Lung microvascular endothelial cell (primary cell): ENCODE data around the gene MUTYH. TPM values are rescaled to one million over a fixed set of nuclear protein-coding genes. Genes with fewer than 3 reads are reported as not detected.
A peak's percentile ranks its signal among the peaks of the same experiment; 100 is the strongest.
"Not testable (repeated sequence)": the region's sequence is repeated elsewhere in the genome, so short reads cannot be mapped to it uniquely, and the experiment has no call there.

Experiments used
- DNase-seq, 2 donors: peaks; one replicate each; pipeline versions ENCODE4 v3.0.0 to v3.0.0-alpha.2; 2010; ENCODE audit warnings: low read depth in 2 of 2
- total RNA-seq: library from RNA; depleted of rRNA; stranded (reverse); fragments of >200 nt; gene quantifications from 2 replicates; pipeline ENCODE4 v1.2.1, GENCODE V29; 2014

MUTYH gene
- total RNA-seq, 1 donor from 2014 or later, result 7.3 TPM

GRCh38 chr1:45322486-45323040 is 17.7 kb downstream of the MUTYH start:
- DNase-seq, result no peak

GRCh38 chr1:45321444-45321843 is 18.8 kb downstream of the MUTYH start:
- no peak for DNase-seq

DNA sequence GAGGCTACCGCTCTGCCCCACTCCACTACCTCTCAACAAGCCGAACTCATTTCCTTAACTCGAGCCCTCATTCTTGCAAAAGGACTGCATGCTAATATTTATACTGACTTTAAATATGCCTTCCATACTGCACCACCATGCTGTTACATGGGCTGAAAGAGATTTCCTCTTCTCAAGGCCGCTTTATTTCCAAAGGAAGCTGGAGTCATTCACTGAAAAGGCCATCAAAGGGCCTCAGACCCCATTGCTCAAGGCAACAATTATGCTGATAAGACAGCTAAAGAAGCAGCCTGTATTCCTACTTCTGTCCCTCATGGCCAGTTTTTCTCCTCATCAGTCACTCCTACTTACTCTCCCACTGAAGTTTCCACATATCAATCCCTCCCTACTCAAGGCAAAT is 20.5 kb downstream of the MUTYH start:
- DNase-seq, result no peak

GRCh38 chr1:45317166-45317565 is 23.1 kb downstream of the MUTYH start:
- no peak for DNase-seq

DNA sequence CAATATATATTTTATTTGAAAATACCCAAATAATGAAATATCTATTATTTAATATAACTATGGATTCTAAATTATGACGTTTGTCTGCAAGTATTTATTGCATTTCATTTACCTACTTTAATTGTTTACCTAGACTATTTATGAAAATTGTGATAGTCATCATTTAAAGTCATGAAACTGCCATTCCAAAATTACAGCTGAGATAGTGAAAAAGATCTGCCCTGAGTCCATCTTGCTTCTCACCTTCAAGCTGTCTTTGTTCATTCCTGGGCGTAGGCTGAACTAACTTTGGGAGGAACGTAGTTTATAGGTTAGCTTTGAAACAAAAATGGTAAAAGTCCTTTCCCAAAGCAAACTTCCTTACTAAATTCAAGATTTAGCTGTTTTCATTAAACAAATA is 26.0 kb downstream of the MUTYH start:
- no peak for DNase-seq

DNA sequence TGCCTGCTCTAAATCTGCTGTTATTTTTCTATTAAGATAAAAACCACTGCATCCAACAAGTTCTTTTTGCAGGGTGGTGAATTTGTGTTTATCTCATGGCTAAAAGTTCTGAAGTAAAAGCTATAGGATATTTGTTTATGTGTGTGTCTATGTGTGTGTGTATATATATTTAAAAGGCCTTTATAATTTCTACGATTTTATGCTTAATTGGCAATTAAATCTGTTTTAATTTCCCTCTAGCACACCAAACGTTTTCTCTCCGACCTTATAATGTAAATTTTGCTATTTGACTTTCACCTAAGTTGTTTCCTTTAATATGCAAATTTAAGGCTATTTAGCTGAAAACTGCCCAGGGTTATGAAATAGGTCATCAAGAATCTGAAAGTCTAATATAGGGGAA is 33.3 kb downstream of the MUTYH start:
- DNase-seq, result no peak

- peak in 1 of 2 donors; percentile 81 for DNase-seq
Measured at GRCh38 chr1:45306319-45306718, 33.9 kb downstream of the MUTYH start.

DNA sequence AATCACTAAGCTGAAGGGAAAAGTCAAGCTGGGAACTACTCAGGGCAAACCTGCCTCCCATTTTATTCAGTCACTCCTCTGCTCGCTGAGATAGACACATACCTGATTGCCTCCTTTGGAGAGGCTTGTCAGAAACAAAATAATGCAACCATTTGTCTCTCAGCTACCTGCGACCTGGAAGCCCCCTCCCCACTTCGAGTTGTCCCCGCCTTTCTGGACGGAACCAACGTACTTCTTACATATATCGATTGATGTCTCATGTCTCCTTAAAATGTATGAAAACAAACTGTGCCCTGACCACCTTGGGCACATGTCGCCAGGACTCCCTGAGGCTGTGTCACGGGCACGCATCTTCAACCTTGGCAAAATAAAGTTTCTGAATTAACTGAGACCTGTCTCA is 35.0 kb downstream of the MUTYH start:
- DNase-seq, result no peak

GRCh38 chr1:45304311-45305081 is 35.7 kb downstream of the MUTYH start:
- DNase-seq, result peak in 1 of 2 donors; percentile 3

- peak; percentile 97 to 98 for DNase-seq
Measured at GRCh38 chr1:45303520-45304310, 36.5 kb downstream of the MUTYH start.

DNA sequence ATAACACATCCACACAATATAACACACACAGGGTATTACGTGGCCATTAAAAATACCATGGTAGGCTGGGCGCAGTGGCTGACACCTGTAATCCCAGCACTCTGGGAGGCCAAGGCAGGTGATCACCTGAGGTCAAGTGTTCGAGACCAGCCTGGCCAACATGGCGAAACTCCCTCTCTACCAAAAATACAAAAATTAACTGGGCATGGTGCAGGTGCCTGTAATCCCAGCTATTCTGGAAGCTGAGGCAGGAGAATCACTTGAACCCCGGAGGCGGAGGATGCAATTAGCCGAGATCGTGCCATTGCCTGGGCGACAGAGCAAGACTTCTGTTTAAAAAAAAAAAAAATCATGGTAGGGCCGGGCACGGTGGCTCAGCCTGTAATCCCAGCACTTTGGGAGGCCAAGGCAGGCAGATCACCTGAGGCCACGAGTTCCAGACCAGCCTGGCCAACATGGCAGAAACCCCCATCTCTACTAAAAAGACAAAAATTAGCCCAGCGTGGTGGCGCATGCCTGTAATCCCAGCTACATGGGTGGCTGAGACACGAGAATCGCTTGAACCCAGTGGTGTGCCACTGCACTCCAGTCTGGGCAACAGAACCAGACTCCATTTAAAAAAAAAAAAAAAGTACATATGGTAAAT is 37.6 kb downstream of the MUTYH start:
- no peak for DNase-seq

DNA sequence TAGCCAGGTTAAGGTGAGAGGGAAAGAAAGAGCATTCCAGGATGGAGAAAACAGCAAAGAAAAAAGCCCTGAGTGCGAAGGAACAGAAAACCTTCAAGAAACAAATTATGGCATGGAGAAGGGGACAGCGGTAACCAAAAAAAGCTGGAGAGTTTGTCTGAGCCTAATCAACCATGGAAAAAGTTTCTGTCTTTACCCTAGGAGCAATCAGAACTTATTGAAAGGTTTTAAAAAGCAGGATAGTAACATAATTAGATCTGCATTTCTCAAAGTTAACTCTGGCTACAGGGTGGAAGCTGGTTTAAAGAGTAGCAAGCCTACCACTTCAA is 39.6 kb downstream of the MUTYH start:
- DNase-seq, result no peak

DNA sequence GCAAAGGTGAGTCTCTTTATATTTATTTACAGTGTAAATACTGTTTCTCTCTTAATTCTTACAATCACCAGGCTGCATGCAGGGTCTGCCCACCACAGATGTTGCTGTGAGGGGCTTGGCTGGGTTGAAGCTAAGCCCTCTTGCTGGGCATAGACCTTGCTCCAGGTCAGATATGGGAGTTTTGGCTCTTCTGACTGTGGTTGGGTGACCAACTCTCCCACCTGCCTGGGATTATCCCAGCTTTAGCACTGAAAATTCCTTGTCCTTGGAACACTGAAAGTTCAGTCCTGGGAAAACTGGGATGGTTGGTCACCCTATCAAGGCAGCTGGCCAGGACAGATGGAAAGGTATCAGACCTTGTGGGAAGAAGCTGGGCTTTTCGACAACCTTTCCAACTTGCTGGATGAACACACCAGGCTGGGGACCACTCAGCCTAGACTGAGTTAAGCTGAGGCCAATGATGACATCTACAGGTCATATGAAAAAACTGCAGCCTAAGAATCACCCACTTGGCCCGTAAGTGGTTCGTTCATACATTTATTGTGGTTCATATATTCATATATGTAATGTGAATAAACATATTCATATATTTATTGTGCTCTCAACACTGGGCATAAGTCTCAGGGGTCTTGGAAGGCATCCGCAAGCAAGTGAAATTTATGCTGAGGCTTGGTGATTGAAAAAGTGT is 40.1 kb downstream of the MUTYH start:
- DNase-seq, result peak; percentile 87 to 94

DNA sequence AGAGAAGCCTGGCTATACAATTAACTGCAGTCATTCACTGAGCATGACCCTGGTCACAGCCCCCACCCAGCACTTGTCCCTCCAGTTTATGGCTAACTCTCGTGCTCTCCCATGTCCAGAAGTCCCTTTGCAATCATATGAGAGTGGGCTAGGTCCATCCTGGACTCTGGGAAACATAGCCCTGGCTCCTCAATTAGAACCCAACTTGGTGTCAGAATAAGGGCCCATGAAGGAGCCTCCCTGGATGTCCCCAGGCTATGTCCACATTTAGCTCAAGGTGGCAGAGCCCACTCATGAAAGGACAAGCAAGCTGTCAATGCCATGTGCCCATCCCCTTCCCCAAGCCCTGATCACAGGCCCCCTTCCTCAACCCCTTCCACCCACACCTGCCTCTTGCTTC is 40.9 kb downstream of the MUTYH start:
- DNase-seq, result no peak

DNA sequence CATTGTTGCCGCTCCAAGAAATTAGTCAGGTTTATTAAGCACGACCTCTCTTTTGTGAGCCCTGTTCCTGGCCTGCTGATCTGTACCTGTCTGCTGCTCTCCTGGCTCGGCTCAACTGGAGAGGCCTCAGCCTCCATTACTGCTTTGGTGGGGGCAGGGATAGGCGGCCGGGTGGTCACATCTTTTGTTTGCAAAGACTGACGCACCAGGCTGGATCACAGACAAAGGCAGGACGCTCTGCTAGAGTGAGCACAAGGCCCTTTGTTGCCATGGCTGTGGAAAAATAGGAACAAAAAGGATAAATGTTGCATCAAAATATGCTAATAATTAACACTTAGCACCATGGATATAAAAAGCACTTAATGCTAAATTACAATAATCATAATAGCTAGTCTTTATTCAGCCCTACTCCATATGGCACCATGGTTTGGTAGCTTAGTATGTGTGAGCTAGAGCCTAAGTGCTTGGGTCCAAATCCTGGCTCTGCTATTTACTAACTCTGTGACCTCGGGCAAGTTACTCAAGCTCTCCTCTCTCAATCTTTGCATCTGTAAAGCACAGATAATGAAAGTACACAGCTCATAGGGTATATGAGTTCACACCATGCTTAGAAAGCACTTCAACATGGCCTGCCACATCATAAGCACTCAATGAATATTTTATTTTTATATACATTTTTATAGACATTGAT is 42.4 kb downstream of the MUTYH start:
- DNase-seq, result no peak

- DNase-seq, result no peak
Measured at GRCh38 chr1:45291716-45292115, 48.5 kb downstream of the MUTYH start.

GRCh38 chr1:45291002-45291401 is 49.2 kb downstream of the MUTYH start:
- not testable (repeated sequence) for DNase-seq

GRCh38 chr1:45286521-45286920 is 53.7 kb downstream of the MUTYH start:
- DNase-seq, result not testable (repeated sequence)

DNA sequence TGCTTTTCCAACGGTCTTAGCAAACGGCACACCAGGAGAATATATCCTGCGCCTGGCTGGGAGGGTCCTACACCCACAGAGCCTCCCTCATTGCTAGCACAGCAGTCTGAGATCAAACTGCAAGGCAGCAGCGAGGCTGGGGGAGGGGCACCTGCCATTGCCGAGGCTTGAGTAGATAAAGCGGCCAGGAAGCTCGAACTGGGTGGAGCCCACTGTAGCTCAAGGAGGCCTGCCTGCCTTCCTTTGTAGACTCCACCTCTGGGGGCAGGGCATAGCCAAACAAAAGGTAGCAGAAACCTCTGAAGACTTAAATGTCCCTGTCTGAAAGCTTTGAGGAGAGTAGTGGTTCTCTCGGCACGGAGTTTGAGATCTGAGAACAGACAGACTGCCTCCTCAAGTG is 55.4 kb downstream of the MUTYH start:
- not testable (repeated sequence) for DNase-seq

GRCh38 chr1:45282351-45282750 is 57.9 kb downstream of the MUTYH start:
- peak; percentile 62 to 75 for DNase-seq
